AG09319 (cell line): ENCODE measurements around the gene BRICD5.

Source experiments
- DNase-seq: peaks from one replicate; pipeline ENCODE4 v3.0.0-alpha.2; 2010; ENCODE audit warnings: low read depth; ENCODE audit errors: extremely low read depth
- CTCF ChIP-seq: IDR thresholded peaks from 2 replicates; pipeline ENCODE4 v1.5.1; 2011; ENCODE audit warnings: low read depth, mild to moderate bottlenecking, inconsistent platforms, low read length, moderate library complexity

BRICD5 gene

GRCh38 chr16:2183671-2184070 lies 27.0 kb downstream of the BRICD5 start:
- no peak for TF ChIP-seq CTCF
- DNase-seq = no peak

GRCh38 chr16:2181952-2182351 lies 28.7 kb downstream of the BRICD5 start:
- no peak for TF ChIP-seq CTCF
- DNase-seq = no peak

- no peak for TF ChIP-seq CTCF
- DNase-seq = no peak
Measured at GRCh38 chr16:2180962-2181923, 29.4 kb downstream of the BRICD5 start.

- no peak for TF ChIP-seq CTCF
- DNase-seq = no peak
Measured at GRCh38 chr16:2180461-2180860, 30.2 kb downstream of the BRICD5 start.

GRCh38 chr16:2179576-2179975 lies 31.1 kb downstream of the BRICD5 start:
- no peak for DNase-seq
- TF ChIP-seq CTCF = no peak

GRCh38 chr16:2179107-2179501 lies 31.6 kb downstream of the BRICD5 start:
- no peak for TF ChIP-seq CTCF
- DNase-seq = no peak

GRCh38 chr16:2178321-2179106 lies 32.1 kb downstream of the BRICD5 start:
- no peak for TF ChIP-seq CTCF
- no peak for DNase-seq
